Measurements from ENCODE around the gene MAP3K4.
A peak's percentile ranks its signal among the peaks of the same experiment; 100 is the strongest.

The MAP3K4 gene

DNA sequence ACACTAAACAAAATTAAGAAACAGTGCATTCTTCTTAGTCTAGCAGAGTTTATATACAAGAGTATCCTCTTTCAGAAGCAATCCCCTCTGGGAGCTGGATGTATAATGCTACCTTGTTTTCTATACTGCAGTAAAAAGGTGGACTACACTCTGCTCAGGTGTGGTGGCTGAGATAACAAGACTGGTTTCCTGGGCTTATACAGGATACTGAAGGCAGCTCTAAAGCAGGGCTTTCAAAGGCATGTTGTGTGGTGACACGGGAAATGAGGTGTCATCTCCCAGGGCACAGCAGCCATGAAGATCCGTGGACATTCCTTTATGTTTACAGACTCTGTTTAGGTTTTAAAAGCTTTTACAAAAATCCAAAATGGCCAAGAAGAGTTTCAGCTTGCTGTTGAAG lies 136.7 kb downstream of the MAP3K4 start:
- no peak for DNase-seq

DNA sequence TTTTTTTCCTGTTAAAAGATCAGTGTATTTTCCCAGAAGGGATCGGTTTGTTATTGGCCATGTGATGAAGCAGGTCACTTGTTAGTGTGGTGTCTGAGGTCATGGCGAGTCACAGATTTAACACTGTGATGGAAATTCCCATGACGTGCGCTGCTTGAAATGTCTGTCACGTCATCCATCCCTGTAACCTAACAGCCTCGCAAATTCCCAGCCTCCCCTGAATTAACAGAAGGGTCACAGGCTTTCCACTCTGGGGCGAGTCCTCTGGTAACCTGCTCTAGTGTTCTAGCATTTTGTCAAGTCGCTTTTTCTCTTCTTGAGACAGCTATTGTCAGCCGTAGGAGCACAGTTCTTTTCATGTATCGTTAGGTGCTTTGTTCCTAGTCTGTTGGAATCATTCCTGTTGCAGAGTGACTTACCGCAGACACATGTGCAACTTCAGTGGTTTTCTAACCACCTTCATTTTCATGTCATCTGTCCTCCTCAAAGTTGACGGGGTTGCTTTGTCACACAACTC lies 137.2 kb downstream of the MAP3K4 start:
- no peak for DNase-seq

DNA sequence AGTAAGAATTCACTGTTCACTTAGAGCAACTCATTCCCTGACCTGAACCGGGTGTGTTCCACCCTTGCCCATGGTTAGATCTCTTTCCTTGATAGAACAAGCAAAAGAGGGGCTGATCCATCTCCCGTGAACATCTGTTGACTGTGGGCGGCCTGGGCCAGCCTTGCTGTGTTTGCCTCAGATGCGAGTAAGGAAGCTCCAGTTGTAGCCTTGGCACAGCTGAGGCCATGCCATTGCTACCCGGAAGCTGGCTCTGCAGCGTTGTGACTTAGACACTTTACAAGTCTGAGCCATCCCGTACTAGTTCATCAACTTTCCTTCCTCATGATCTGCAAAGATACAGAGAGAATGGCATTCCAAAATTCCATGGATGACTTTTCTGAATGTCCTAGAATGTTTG lies 139.0 kb downstream of the MAP3K4 start:
- no peak for DNase-seq

DNA sequence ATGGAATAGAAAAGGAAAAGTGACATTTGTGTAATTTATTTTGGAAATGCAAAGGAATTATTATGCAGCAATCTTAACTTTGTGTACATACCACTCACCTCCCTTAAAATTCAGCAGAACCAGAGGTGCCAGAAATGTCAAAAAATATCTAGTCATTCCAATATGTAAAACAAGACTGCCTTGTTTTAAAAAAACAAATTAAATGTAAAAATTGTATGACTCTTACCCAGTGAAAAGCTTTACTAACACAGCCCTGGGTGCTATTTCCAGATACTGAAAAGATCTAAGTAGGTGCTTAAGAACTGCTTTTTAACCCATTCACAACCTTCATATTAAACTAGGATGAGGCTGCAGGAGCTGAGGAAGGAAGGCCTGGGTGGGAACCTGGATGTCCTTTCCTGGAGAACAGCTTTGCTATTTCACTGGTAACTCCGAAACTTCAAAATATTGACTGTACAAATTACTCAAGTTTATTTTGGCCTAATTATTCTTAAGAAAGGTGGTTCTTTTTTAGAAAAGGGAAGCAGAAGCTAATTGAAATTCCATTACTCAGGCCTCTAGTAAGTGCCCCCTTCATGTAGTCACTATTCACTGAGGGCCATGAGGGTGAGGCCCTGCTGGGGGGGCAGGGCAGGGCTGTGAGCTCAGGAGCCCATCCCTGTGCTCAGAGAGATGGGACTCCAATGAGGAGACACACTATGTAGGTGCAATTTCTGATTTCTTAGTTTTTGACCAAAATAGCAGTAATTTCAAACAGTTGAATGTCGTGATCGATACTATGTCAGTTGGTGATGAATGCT lies 139.6 kb downstream of the MAP3K4 start:
- no peak for DNase-seq

DNA sequence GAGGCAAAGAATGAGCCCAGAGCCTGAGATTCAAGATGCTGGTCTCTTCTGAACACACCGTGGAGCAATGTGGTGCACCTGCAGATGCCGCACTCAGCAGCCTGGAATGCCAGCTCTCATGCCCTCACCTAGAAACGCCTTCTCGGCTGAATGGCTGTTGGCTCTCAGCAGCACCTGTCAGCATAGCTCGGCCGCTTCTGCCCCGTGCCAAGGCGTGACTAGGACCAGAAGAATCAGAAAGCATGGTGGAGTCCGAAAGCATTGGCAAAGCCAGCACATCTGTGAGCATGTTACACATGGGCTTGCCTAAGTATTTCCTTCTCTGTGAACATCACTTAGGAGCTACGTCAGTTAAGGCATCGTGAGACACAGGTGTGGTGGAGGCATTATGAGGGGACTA lies 140.8 kb downstream of the MAP3K4 start:
- DNase-seq: no peak

DNA sequence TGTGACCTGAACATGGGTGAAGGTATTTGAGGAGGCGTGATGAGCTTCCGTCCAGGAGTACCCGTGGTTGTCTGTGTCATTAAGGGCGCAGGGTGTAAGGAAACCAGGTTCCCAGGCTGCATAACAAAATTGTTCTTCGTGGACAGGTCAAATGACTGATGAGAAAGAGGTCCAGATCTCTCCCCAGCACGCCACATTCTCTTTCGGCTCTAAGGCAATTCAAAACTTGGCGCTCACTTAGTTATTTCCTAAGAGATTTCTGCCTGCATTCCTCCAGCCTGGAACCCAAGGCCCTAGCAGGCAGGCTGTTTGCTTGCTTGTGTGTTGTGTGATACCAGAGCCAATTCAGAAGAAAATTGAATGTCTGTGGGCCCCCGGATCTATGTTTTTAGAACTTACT lies 142.4 kb downstream of the MAP3K4 start:
- no peak for DNase-seq

DNA sequence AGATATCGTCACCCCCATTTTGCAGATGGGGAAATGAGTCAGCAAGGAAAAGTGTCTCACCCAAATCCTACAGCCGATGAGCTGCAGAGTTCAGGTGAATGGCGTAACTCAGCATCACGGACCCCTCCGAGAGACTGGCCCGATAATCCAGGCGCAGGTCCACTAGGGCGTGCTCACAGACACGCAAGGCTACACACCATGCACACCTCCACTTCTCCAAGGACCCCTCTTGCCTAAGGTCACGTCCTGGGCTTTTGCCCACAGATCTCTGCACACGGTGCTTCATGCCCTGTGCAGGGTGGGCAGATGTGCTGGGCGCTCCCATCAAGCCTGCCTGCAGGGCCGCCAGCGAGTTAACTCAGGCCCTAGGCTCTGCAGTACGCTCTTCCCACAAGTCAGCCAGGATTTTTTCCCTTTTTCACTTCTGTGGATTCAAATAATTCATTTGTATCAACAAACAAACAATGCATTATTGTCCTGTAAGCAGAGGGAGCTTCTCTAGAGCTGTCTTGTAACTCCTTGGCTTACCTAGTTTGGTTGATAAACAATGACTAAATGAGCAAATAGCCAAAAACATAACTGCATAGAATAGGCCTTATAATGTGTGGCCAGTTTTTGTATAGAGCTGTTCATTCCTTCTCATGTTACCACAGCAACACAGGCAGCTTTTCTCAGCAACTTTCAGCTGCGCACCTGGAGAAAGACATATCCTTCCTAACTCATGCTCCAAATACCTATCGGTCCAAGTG lies 143.2 kb downstream of the MAP3K4 start:
- no peak for DNase-seq

DNA sequence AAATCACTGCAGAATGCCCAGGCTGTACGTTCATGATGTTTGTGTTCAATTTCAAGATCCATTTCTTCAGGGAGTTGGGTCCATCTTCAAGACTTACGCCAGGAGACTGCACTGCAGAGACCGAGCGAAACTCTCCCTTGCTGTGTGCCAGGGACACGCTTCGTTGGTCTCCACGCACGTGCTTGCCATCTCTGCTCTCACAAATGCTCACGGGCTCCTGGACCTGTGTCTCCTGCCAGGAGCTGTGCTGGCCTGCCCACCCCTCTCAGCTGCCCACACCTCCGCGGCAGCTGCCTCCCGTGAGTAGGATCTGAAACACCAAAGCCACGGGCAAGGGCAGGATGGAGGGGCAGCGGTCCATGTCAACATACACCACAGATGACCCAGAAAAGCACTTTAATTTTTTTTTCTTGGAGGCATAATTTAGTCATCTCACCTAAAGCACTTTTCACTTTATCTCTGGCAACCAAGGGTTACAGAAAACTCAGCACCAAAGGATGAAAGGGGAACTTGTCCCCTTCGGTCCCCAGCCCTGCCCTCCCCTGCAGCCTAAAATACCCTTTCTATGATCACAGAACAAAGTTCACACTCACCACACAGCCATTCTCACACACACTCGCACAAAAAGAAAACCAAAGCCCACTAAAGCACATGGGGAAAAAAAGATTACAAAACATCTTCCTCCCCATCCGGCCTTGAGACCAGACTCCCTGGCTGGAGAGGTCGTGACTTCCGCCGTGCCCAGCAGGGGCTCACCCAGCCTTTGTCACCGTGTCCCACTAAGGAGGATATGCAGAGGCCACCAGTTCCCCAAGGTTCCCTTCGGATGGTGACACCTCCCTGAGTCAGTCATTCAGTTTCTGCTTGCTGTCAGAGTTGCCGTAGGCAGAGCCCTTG lies 144.4 kb downstream of the MAP3K4 start:
- DNase-seq: no peak

DNA sequence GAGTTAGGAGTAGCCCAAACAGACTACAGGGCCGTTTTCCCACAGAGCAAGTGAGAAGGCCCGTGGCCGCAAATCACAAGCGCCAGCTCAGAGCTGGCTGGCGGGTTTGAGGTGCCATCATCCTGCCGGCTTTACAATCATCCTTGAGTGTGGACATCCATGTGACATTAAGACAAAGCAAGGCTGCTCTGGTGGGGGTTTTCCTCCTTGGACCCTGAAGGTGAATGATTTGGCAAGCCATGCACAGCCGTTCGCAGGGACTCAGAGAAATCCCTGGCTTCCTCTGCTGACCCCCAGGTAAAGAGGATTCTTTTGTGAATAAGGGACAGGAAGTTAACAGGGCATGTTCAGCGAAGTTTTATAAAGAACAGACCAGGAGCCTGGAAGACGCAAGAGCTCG lies 145.1 kb downstream of the MAP3K4 start:
- no peak for DNase-seq

DNA sequence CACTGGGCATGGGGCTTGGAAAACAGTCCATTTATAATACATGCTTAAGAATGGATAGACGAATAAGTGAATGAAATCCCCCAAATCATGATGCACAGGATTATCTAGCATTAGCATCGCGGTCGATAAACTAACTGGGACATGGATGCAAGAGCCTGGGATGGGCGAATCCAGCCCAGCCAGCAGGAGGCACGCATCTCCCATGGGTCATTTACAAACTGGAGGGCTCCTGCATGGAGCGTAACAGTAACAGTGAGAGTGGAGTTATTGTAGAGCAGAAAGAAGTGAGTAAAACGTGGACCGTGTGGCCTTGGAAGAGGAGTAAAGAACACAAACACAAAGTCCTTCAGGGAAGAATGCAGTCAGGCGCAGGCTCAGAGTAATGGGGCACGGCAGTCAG lies 145.8 kb downstream of the MAP3K4 start:
- no peak for DNase-seq

DNA sequence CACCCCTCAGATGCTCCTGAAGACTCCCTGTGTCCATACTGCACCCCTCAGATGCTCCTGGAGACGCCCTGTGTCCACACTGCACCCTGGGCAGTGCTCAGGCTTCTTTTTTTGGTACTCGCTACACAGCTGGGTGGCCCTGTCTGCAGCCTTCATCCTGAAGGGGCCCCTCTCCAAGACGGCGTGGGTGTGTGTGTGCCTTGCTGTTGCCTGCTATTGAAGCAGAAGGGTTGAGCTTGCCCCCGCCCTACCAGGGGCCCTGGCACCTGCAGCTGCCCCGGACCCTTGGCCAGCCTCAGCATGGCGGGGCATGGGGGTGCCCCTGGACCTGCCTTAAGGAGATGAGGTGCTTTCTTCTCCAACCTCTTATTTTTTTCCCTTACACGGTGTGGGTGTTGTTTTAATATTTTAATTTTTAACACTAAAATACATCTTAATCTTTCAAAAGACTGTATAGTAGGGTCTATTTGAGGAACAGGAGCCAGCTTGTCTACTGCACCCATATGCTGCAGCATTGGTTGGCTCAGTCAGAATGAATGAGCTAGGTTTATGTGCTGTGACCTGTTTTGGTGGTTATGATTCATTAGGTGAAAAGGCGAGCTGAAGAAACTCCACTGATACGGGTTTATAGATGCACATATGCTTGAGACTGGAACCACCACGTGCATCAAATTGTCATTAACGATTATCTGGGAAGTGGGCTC lies 146.4 kb downstream of the MAP3K4 start:
- no peak for DNase-seq

DNA sequence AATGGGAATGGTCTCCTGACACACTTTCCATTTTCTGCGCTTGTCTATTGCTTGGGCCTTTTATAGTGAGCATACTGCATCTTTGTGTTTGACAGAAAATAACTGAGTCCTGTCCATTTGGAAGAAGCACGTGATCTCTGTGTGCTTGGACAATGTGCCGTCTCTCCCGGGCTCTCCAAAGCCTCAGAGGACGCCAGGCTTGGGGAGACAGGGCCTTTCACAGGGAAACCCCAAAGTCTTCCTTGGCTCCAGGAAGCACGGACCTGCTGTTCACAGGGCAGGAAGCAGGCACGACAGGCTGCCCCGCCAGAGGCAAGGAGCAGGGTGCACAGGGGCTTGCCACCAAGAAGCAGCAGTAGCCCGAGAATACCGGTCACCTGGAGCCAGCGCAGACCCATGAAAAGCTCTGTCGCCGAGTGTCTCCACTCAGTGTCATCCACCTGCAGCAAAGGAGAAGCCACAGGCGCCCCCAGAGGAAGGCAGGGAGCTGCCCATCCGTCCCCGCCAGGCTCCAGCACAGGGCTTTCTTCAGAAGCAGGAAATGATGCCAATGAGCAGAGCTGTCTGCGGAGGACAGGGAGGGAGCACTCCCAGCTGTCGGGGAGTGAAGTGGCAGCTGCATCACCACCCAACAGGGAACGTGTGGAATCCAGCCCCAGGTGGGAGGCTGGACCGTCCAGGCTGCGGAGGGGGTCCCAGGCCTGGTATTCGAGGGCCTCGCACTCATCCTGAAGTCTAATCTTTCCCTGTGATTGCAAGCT lies 147.2 kb downstream of the MAP3K4 start:
- DNase-seq: peak in 1 of 2 donors; percentile 40

DNA sequence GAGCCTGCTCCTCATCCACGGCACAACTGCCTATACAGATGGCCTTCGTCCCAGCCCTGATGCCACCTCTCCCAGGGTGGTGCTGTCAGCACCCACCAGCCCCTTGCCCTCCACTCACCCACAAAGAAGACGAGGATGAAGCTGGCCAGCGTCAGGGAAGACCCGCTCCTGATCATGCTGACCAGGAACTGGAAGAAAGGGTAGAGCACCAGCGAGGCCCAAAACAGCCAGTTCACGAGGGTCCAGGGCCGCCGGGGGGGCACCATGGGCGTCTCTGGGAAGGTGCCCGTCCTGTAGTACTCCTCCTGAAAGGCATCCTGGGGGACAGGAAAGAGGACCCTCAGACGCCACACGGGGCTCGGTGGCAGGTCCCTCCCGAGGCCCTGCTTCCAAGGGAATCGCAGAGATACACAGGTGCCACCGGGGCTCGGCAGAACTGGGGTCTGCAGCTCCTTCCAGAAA lies 147.8 kb downstream of the MAP3K4 start:
- DNase-seq: no peak

DNA sequence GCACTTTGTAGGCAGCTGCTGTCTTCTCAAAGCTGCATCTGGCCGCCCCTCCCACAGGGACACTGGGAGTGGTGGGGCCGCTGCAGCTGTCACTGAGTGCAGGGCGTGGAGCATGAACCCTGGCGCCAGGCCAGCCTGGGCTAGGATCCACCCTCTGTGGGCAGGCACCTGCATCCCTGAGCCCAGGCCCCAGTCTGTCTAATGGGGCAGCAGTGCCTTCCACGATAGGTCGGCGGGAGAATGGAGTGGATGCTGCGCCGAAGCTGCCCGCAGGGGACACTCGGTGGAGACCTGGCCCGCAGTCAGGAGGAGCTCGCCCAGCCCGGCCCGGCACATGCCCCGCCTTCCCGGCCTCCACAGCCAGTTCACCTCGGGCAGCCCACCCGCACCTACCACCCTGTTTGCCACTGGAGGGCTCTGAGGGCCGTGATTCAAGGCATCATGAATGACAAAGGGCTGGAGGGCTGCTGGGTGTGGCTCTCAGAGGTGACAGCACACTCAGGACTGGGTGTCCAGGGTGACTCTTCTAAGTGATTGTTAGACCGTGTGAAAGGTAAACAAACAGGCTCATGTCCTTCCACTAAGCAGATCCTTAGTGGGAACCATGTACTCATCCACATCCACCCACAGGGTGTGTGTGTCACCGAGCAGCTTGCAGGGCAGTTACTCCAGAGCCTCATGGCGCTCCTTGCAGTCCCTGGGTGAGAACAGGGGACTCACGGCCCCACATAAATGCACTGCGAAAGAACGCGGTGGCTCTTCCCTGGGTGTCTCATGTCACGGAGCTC lies 148.4 kb downstream of the MAP3K4 start:
- no peak for DNase-seq

DNA sequence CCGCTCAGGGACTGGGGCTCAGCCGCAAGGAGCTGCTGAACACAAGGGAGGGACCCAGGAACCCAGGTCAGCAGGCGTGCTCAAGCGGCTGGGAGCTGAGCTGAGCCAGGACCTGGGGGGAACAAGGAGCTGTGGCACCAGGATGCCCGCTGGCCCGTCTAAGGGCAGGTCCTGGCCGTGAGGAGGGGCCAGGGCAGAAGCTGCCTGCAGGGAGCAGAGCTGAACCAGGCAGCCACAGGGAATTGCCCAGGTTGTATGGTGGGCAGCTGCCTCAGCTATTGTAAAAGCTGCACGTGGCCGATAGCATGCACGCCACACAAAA lies 148.9 kb downstream of the MAP3K4 start:
- DNase-seq: no peak

DNA sequence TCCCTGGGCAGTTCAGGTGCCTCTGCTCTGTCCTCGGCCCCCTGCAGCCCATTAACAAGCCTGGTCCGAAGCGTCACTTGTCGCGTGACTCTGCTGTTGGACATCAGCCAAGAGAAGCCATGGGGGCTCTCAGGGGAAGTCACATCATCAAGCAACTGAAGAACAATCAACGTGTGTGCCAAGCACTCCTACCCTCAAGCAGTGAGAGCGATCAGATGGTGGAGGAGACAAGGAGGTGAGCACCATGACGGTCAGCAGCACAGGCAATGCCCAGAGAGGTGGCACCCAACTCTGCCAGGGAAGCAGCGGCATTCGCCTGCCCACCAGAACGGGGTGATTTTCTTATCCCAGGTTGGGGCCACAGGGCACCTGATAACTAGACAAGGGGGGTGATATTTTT lies 149.6 kb downstream of the MAP3K4 start:
- no peak for DNase-seq

DNA sequence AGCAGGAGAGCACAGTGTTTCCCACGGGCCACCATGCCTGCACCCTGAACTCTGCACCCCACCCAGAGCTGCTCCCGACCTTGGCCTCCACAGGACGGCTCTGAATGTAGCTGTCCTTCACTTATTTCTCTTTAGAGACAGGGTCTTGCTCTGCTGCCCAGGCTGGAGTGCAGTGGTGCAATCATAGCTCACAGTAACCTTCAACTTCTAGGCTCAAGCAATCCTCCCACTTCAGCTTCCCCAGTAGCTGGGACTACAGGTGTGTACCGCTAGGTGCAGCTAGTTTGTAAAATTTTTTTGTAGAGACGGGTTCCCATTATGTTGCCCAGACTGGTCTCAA lies 151.4 kb downstream of the MAP3K4 start:
- DNase-seq: no peak

DNA sequence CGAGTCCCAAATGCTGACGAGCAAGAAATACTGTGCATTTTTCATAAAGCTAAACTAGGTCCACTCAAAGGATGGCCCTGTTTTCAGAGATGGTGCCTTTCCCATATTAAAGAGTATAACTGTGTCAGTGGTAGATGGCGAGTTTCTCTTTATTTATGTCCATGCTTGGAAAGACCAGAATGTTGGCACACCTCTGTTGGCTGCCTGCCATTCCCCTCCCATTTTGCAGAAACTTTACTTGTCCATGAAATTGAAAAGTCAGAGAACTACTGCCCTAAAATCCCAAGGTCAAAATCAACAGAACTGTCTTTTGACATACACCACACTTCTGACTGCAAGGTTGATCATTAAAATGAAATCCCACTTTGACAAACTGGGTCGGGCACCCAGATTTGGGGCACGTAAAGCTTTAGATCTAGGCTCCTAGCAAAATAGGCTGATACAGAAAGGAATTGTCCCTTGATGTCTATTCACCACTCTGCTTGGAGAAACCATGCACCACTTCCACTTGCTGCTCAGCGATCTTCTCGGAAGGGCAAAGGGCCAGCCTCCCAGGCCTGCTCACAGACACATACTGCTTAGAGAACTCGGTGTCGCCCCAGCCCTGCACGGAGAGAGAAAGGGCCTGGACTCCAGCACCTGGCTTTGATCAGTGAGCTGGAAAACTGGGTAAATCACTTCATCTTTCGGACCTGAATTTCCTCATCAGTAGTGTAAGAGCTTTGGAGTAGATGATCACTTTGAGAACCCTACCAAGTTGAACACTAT lies 152.3 kb downstream of the MAP3K4 start:
- no peak for DNase-seq

DNA sequence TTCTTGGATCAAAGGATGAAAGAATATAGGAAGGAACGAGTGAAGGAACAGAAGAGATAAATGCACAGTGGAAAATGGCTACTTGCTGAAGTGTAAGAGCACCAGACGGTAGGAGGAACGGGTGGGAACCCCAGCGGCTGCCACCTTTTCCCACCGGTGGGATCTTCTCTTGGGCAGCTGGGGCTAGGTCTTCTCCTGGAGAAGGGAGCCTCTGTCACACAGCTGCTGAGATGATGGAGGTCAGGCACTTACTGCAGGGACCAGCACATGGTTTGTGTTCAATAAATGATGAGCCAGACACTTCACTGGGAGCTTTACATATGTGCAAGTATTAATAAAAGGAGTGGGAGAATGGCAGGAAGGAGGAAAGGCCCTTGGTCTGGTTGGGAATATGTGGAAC lies 158.6 kb downstream of the MAP3K4 start:
- DNase-seq: no peak

DNA sequence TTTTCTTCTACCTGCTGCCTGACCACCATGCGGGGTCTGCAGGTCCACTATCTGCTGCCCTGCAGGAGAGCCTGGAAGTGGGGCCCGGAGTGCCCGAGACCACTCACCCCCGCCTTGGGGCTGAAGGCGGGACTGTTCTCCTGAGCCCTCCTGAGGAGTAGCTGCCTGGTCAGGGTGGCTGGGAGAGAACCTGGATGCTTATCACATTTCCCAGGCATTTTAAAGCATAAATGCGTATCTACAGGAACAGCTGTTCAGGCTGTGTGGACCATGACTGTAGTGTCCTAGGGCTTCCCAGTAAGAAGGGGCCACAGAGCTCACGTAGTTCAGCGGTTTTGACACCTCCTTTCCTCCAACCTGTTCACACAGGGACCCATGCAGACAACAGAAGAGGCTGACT lies 159.0 kb downstream of the MAP3K4 start:
- no peak for DNase-seq
